CD1c-positive myeloid dendritic cell (primary cell): ENCODE measurements around the gene PTPRJ.

Experiments used
- DNase-seq: peaks from one replicate; pipeline ENCODE4 v3.0.0-alpha.2; 2016; ENCODE audit errors: extremely low spot score

The PTPRJ gene

DNA sequence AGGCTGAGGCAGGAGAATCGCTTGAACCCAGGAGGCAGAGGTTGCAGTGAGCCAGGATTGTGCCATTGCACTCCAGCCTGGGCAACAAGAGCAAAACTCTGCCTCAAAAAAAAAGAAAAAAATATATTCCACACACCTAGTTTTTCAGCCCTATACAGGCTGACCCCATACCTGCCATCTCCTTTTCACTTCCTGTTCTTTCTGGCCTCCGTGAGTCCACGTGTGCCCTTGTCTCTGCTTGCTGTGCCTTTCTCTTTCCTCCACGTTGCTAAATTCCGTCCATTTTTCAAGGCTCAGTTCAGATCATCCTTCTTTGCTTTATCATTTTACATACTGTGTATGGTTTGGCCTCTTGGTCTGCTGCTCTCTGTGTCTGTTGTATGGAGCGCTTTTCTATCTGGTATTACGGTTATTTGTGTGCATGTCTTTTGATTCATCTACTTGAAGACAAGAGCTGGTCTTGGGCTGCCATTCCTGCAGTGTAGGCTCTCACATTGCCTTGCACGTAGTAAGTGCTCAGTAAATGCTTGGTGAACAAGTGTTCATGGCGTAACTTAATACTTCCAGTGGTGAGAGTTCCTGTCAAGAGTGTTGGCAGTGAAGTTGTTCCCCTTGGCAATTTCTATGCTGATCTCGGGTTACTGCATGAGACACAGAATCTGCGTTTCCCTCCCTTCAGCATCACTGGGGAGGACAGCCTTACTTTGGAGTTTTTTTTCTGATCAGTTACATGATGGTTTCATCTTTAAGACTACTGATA, 57.5 kb downstream of the PTPRJ start:
- no peak for DNase-seq

DNA sequence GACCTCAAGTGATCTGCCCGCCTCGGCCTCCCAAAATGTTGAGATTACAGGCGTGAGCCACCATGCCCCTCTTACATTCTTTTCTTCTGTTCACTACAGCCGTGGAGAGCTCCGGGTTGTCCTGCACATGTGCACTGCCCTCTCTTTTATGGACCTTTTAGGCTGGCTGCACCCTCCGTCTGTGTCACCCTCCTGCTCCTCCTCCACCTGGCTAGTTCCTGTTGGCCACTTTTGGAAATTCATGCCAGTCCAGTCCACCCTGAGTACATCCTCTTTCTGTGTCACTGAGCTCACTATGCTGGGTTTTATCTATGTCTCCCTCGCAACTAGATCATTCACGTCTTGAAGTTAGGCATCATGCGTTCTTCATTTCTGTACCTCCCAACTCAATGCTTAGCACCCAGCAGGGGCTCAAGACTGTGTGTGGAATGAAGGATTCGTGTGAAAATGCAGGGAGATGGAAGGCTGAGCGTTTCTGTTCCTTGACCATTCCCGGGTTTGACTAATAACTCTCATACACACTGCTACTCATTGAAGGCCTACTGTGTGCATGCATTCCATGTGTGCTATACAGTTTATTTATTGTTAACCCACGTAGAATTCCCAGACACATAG, 60.6 kb downstream of the PTPRJ start:
- DNase-seq: no peak

DNA sequence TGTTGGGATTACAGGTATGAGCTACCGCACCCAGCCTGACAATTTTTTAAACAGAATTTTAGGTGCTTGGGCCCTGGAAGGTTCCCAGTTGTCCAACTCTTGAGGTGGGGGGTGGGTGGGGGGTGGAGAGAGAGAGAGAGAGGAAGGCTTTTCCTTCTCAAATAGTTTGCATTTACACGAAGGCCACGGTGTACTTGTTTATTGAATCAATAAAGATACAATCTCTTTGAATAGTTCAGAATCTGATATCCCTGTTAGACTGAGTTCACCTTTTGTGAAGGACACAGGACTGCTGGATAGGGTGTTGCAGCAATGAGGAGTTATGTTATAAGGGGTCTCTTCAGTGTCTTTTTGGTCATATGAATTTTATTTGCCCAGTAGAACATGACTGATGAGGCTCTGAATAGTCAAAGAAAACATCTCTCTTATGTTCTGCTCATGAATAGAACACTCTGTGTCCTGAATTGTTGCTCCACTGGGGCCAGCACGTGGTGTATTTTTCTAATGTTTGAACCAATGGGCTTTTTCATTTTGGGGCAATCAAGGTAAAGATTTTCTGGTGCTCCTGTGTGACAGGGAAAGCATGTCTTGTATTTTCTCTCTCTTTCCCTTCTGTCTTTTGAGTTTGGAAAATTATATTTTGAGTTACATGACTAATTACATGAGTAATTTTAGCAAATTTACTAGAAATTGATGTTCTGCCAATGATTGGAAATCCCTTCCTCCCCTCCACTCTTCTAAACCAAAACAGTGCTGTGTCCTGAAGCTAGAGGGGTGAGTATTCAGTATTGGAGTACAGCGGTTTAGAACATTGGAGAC, 61.7 kb downstream of the PTPRJ start:
- DNase-seq: no peak

DNA sequence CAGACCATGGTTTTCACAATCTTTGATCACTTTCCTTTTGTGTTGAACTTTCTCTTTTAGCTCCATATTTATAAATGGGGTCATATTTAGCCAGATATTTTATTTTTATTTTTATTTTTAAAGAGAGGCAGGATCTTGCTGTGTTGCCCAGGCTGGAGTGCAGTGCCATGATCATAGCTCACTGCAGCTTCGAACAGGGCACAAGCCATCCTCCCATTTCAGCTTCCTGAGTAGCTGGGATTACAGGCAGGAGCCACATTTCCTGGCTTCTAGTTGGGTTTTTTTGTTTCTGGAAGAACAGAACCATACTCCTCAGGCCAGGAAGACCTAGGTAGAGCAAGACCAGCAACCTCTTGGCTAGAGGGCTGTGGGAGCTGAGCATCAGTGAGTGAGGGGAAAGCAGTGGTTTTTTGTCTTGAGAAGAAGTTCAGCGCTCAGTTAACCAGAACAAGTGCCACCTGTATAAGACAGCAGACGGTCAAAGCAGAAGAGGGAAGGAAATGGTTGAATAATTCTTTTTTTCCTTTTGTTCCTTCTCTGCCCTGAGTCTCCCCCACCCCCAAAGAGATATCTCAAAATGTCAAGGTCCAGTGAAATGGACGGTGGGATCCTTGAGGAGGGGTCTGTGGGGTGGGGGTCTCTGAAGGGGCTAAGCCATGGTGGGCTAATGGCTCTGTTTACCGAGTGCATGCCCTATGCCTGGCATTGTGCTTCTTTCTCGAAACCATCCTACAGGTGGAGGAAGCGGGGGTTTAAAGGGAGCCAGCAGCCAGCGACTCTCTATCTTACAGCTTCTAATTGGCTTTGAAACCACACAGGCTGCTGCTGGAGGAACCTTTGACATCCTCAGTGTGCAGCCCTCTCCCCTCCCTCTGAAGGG, 63.0 kb downstream of the PTPRJ start:
- DNase-seq: no peak

DNA sequence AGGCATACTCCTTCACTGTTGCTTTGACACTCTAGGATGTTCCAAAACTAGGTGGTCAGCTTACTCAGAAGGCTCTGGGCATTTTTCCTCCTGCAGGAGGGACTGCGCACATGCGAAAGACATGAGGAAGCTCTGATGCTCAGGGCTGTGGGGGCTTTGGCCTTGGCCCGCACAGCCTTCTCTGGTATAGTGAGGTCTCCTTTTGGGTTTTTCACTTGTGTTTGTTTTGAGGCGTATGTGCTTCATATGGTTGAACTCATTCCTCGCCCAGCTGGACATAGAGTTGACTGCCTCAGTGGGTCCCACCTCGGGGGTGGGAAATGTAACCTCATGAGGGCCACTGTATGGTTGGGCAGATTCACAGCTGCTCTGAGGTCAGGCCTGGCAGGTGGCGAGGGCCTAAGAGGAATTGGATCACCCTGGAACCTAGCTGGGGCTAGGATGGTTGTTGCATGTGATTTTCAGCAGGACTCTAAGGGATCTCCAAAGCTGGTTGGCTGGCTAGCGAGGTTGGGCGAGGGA, 63.7 kb downstream of the PTPRJ start:
- no peak for DNase-seq

DNA sequence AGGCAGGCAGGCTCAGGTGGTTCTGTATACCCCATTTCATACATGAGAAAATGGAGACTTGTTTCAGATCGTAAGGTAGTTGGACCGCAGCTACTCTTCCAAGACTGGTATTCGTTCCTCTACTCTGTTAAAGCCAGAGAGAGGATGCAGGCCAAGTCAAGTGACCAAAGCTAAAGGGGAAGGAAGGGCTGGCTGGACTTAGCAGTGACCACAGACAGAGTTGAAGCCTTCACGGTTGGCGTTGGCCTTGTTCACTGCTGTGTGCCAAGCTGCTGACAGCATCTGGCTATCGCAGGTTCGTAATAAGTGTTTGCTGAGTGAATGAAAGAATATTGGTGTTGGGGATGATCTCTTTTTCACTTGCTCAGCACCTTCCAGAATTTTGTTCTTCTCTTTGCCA, 64.2 kb downstream of the PTPRJ start:
- DNase-seq: peak; percentile 71

DNA sequence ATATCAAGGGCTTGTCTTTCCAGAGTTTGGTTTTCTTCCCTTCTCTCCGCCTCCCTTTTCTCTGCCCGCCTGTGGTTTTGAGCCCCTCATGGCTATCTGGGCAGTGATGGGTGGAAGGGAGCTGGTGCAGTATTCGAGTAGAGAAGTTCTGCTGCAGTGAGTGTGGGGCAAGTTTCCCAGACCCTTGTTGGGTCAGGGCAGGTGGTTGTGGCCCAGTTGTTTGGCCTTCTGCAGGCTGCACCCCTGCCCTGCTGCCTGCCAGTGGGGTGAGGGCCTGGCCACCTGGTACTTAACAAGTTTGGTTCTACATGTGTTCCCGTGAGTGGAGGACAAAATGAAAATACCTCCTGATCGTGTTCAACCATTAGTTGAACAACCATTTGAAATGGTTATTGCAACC, 65.2 kb downstream of the PTPRJ start:
- no peak for DNase-seq

DNA sequence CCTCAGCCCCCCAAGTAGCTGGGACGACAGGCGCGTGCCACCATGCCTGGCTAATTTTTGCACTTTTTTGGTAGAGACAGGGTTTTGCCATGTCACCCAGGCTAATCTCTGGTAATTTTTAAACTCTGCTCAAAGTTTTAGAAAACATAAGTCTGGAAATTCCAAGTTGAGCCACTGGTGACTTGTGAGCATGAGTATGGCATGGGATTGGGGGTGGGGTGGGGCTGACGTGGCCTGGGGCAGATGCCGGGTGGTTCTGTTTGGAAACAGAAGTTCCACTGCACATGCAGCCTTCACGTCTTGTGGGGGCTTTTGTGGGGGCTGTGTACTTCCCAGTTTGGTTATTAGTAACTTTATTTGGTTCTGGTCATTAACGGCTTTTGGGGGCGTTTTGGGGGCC, 67.3 kb downstream of the PTPRJ start:
- peak; percentile 84 for DNase-seq

DNA sequence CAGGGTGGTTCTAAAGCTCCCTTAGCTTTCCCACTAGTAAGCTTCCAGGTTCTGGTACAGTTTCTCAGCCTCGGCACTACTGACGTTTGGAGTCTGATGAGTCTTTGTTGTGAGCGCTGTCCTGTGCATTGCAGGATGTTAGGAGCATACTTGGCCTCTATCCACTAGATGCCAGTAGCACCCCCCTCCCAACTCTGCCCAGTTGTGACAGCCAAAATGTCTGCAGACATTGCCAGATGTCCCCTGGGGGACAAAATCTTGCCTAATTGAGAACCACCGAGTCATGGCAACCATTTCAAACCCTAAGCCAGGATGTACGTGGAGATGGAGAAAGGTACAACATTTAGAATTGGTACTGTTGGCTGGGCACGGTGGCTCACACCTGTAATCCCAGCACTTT, 68.7 kb downstream of the PTPRJ start:
- no peak for DNase-seq

DNA sequence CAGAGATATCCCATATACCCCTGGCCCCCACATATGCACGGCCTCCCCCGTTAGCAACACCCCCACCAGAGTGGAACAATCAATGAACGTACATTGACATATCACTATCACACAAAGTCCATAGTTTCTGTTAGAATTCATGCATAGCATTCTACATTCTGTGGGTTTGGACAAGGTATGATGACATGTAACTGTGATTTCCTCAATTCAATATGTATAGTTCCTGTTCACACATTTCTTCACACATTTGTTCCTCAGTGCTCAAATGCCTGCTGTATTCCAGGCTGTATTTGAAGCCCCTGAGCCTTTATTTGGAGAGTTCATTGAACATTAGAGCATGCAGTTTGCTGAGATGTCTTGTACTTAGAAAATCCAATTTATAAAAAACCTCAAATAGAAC, 69.9 kb downstream of the PTPRJ start:
- peak; percentile 67 for DNase-seq

DNA sequence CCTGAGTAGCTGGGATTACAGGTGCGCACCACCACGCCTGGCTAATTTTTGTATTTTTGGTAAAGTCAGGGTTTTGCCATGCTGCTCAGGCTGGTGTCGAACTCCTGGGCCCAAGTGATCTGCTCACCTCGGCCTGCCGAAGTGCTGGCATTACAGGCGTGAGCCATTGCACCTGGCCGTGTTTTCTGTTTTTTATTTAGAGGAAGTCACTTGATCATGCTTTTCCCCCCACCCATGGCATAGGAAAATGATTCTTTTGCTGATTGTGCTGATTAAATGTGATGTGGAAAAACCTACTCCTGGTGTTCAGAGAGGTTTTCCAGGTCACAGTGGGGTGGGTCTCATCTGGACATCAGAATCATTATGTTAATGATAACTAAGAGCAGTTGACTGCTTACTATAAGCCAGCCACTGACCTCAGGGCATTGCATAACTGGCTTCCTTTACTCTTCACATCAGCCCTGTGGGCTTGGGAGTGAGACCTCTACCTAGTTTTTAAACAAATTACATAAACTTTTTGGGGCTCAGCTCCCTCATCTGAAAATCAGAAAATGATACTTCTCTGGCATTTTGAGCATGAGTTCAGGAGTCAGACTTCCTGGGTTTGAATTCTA, 71.0 kb downstream of the PTPRJ start:
- no peak for DNase-seq

DNA sequence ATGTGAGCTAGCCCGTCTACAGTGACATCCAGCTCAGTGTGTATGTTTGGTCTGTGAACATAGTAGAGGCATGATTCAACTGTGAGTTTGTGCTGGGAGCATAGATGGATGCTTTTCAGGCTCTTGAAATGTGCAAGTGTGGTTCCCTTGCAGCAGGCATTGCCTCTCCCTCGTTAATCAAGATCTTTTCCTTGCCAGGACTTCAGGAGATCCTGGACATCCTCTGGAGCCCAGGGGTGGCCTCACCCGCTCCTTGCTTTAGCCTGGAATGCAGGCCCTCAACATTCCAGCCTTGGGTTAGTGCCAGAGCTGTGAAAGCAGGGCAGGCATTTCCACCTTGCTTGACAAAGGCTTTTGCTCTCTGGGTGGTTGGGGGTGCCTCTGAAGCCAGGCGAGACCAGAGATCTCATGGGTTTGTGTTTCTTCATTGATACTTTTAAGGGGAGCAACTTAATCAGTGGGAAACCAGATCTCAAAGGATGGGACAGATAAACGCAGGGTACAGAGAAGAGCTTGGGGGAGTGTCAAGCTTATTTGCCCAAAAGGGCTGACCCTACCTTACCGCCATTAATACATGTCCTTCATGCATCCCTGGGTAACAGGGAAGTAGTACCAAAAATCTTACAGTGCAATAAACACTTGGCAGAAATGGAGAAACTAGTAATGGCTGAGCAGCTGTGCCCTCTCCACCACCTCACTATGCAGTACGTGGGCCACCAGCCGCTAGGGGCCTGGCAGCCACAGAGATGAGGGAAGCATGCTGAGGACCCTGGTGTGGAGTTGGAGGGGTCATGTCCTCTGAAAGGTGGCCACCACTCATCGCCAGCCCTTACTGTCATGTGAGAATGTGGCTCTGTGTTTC, 72.1 kb downstream of the PTPRJ start:
- DNase-seq: no peak

DNA sequence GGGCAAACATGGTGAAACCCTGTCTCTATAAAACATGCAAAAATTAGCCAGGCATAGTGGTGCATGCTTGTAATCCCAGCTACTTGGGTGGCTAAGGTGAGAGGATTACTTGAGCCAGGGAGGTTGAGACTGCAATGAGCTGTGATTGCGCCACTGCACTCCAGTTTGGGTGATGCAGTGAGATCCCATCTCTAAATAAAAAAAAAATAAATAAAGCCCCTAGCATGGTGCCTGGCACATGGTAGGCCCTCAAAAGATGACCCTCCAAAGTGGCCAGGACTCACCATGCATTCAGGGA, 74.6 kb downstream of the PTPRJ start:
- no peak for DNase-seq

DNA sequence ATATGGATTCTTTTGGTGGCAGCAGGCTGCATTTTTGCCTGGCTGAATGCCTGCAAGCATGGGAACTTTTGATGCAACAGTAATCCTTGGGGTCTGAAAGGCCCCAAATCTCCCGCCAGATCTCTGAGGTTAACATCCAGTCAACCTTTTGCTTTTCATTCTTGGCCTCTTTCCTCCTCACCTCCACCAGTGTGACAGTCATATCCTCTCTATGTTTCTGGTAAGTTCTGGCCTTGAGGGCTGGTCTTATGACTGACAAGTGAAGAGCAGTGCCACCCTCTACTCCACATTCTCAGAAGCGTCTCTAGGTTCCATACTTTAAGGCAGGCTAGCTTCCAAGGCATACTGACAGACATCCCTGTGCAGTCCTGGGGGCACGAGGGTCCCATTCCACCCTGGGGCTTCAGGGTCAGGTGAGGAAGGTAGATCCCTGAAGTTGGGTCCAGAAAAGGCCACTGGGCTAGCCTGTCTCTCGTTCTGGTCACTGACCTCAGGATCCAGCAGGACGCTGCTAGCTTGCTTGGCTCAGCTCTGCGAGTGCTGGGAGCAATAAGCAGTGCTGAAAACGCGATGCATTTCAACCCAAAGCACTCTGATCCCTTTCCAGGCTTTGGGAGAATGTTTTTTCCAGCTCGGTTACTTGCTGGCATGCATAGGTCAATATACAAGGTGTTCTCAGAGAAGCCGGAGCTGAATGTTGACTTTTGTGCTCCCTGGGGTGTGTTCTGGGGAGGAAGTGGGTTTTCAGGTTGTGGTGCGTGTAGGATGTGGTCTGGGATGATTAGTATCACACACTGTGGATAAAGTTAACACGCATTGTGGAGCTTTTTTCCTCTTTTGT, 75.2 kb downstream of the PTPRJ start:
- peak; percentile 61 for DNase-seq

DNA sequence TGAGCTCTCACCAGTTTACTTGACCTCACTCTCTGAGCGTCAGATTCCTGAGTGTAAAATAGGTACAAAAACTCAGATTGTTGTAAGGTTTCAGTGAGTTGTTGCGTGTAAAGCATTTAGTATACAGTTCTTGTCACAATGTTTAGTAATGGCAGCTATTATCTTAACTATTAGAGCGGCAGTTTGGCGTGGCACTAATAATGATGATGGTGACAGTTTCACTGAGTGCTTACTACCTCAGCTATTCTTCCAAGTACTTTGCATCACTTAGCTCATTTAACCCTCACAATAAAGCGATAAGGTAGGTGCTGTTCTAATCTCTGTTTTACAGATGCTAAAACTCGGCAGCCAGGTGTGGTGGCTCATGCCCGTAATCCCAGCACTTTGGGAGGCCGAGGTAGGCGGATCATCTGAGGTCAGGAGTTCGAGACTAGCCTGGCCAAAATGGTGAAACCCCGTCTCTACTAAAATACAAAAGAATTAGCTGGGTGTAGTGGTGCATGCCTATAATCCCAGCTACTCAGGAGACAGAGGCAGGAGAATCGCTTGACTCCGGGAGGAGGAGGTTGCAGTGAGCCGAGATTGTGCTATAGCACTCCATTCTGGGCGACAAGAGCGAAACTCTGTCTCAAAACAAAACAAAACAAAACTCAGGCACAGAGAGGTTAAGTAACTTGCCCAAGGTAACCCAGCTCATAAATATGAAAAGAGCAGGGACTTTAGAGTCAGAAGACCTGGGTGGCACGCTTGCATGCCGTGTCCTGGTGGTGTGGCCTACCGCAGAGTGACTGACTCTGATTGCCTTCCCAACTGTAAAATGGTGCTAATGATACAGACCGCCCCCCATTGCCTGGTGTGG, 76.2 kb downstream of the PTPRJ start:
- DNase-seq: no peak

DNA sequence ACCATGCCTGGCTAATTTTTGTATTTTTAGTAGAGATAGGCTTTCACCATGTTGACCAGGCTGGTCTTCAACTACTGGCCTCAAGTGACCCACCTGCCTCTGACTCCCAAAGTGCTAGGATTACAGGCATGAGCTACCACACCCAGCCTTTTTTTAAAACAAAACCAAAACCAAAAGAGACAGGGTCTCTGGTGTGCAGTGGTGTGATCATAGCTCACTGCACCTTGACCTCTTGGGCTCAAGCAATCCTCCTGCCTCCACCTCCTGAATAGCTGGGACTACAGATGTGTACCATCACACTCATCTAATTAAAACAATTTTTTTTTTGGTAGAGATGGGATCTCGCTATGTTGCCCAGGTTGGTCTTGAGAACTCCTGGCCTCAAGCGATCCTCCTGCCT, 77.7 kb downstream of the PTPRJ start:
- no peak for DNase-seq

DNA sequence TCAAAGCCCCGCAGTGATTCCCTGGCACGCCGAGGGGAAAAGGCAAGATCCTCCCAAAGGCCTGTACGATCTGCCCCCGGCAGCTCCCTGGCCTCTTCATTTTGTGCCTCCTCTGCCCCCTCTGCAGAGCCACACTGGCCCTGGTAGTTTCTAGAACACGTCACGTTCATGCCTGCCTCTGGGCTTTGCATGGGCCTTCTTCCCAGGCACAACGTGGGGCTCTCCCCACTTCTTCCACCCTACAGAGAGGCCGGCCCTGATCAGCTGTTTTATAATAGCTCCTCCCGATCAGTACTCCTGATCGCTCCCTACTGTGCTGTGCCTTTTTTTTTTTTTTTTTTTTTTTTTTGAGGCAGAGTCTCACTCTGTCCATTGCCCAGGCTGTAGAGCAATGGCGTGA, 78.4 kb downstream of the PTPRJ start:
- DNase-seq: no peak

DNA sequence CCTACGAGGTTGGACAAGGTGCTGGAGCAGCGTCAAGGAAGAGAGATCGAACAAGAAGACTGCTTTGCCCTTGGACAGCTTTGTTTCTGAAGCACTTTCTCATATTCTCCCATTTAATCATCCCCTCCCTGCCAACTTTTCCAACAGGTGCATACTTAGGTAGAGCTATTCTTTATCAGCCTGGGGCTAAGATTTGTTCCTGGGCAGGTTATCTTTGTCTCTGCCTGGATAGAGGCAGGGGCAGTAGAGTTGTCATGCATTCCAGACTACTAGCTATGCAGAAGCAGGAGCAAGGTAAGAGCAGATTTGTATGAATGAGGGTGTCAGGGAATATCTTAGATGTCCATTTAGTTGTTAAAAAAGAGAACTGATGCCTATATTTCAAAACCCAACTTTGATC, 82.3 kb downstream of the PTPRJ start:
- DNase-seq: no peak
